Measurements from ENCODE around the gene NIPA2.

DNA sequence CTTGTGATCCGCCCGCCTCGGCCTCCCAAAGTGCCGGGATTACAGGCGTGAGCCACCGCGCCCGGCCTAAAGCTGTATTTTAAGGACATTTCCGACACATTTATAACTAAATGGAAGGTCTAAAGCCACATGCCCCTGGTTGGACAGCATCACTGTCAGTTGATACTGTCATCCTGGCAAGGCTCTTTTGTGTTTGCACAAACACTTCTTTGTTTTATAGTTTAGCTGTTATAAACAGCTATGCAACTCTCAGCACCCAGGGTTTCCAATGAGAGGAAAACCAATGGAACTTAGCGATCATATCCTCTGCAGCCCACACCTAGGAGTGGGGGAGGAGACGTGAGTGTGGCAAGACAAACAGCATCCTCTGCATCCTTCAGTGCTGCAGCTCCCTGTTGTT, 32.3 kb upstream of the NIPA2 start:
- TF ChIP-seq, protein P1, sequence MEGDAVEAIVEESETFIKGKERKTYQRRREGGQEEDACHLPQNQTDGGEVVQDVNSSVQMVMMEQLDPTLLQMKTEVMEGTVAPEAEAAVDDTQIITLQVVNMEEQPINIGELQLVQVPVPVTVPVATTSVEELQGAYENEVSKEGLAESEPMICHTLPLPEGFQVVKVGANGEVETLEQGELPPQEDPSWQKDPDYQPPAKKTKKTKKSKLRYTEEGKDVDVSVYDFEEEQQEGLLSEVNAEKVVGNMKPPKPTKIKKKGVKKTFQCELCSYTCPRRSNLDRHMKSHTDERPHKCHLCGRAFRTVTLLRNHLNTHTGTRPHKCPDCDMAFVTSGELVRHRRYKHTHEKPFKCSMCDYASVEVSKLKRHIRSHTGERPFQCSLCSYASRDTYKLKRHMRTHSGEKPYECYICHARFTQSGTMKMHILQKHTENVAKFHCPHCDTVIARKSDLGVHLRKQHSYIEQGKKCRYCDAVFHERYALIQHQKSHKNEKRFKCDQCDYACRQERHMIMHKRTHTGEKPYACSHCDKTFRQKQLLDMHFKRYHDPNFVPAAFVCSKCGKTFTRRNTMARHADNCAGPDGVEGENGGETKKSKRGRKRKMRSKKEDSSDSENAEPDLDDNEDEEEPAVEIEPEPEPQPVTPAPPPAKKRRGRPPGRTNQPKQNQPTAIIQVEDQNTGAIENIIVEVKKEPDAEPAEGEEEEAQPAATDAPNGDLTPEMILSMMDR (tag by site-specific recombination; IDR thresholded peaks at IDR 0.05), result no peak
- TF ChIP-seq ZNF248 (tag by site-specific recombination; IDR thresholded peaks at IDR 0.05), result no peak
- TF ChIP-seq ZBTB21 (tag by site-specific recombination; IDR thresholded peaks at IDR 0.05), result no peak
- no peak for TF ChIP-seq ZNF621 (tag by site-specific recombination; IDR thresholded peaks at IDR 0.05)
- TF ChIP-seq, protein P2, sequence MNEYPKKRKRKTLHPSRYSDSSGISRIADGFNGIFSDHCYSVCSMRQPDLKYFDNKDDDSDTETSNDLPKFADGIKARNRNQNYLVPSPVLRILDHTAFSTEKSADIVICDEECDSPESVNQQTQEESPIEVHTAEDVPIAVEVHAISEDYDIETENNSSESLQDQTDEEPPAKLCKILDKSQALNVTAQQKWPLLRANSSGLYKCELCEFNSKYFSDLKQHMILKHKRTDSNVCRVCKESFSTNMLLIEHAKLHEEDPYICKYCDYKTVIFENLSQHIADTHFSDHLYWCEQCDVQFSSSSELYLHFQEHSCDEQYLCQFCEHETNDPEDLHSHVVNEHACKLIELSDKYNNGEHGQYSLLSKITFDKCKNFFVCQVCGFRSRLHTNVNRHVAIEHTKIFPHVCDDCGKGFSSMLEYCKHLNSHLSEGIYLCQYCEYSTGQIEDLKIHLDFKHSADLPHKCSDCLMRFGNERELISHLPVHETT (tag by site-specific recombination; IDR thresholded peaks at IDR 0.05), result no peak
- TF ChIP-seq ZNF544 (tag by site-specific recombination; IDR thresholded peaks at IDR 0.05), result no peak
- TF ChIP-seq ZNF274 (IDR thresholded peaks at IDR 0.05; ENCODE audit: low read length), result no peak
- no peak for TF ChIP-seq ZNF274 (tag by site-specific recombination; IDR thresholded peaks at IDR 0.05; ENCODE audit: borderline replicate concordance)
